ENCODE measurements around the gene FAM169A. TPM values are rescaled to one million over a fixed set of nuclear protein-coding genes. Genes with fewer than 3 reads are reported as not detected.
A peak's percentile ranks its signal among the peaks of the same experiment; 100 is the strongest.

Gene FAM169A
- total RNA-seq, 1 donor from 2014 or later, result 18.8 TPM

- Histone ChIP-seq H3K36me3 (ENCODE audit: control insufficient read depth, insufficient read depth, low read length) (no peaks in the 10 kb centered on the region), H3K4me3 (ENCODE audit: low read depth, low read length) (no peak overlapping the region), H3K27me3 (ENCODE audit: control insufficient read depth, insufficient read depth, low read length) (no peaks in the 10 kb centered on the region)
- DNase-seq (ENCODE audit: low read depth), result no peak
- TF ChIP-seq CTCF (IDR thresholded peaks at IDR 0.05; ENCODE audit: insufficient read depth, low read length, poor library complexity, severe bottlenecking), result no peak
These were observed 78.8 kb downstream of the FAM169A start for GRCh38 chr5:74787424-74787823.

GRCh38 chr5:74786851-74787250, 79.3 kb downstream of the FAM169A start:
- no peak for TF ChIP-seq CTCF (IDR thresholded peaks at IDR 0.05; ENCODE audit: insufficient read depth, low read length, poor library complexity, severe bottlenecking)
- Histone ChIP-seq H3K4me3 (ENCODE audit: low read depth, low read length) (no peak overlapping the region), H3K36me3 (ENCODE audit: control insufficient read depth, insufficient read depth, low read length) (no peaks in the 10 kb centered on the region)

GRCh38 chr5:74778609-74779008, 87.6 kb downstream of the FAM169A start:
- DNase-seq (ENCODE audit: low read depth), result no peak
- H3K36me3 ChIP-seq (ENCODE audit: control insufficient read depth, insufficient read depth, low read length), result no peaks in the 10 kb centered on the region
- H3K27me3 ChIP-seq (ENCODE audit: control insufficient read depth, insufficient read depth, low read length), result no peaks in the 10 kb centered on the region
- no peak overlapping the region for H3K4me3 ChIP-seq (ENCODE audit: low read depth, low read length)
- no peak for TF ChIP-seq CTCF (IDR thresholded peaks at IDR 0.05; ENCODE audit: insufficient read depth, low read length, poor library complexity, severe bottlenecking)

More at GRCh38 chr5:74786851-74787250, 79.3 kb downstream of the FAM169A start:
- H3K27me3 ChIP-seq (ENCODE audit: control insufficient read depth, insufficient read depth, low read length), result no peaks in the 10 kb centered on the region
- DNase-seq (ENCODE audit: low read depth), result no peak

GRCh38 chr5:74772359-74772758, 93.8 kb downstream of the FAM169A start:
- no peak for TF ChIP-seq CTCF (IDR thresholded peaks at IDR 0.05; ENCODE audit: insufficient read depth, low read length, poor library complexity, severe bottlenecking)
- no peaks in the 10 kb centered on the region for H3K36me3 ChIP-seq (ENCODE audit: control insufficient read depth, insufficient read depth, low read length)
- no peak for DNase-seq (ENCODE audit: low read depth)
- H3K27me3 ChIP-seq (ENCODE audit: control insufficient read depth, insufficient read depth, low read length), result no peaks in the 10 kb centered on the region
- H3K4me3 ChIP-seq (ENCODE audit: low read depth, low read length), result no peak overlapping the region

GRCh38 chr5:74767579-74767913, 98.6 kb downstream of the FAM169A start:
- TF ChIP-seq CTCF (IDR thresholded peaks at IDR 0.05; ENCODE audit: insufficient read depth, low read length, poor library complexity, severe bottlenecking), result no peak
- H3K4me3 ChIP-seq (ENCODE audit: low read depth, low read length), result peak overlapping the region; percentile 69
- DNase-seq (ENCODE audit: low read depth), result no peak
- no peaks in the 10 kb centered on the region for H3K27me3 ChIP-seq (ENCODE audit: control insufficient read depth, insufficient read depth, low read length)
- no peaks in the 10 kb centered on the region for H3K36me3 ChIP-seq (ENCODE audit: control insufficient read depth, insufficient read depth, low read length)

GRCh38 chr5:74766849-74767578, 99.2 kb downstream of the FAM169A start, which contains the start of the genes GFM2 and NSA2:
Gene GFM2 (minus strand): TSS chr5:74767117. CDS start chr5:74763742, 3,375 bp downstream.
Gene NSA2 (plus strand): TSS chr5:74767249. CDS start chr5:74767361, 112 bp downstream.
- no peak for TF ChIP-seq CTCF (IDR thresholded peaks at IDR 0.05; ENCODE audit: insufficient read depth, low read length, poor library complexity, severe bottlenecking)

More at GRCh38 chr5:74766849-74767578, 99.2 kb downstream of the FAM169A start, which contains the start of the genes GFM2 and NSA2:
- DNase-seq (ENCODE audit: low read depth), result peak; percentile 63
- H3K27me3 ChIP-seq (ENCODE audit: control insufficient read depth, insufficient read depth, low read length), result no peaks in the 10 kb centered on the region
- peak within 1 kb of the TSS; percentile 69 for H3K4me3 ChIP-seq (ENCODE audit: low read depth, low read length)
- no peaks in the 10 kb centered on the region for H3K36me3 ChIP-seq (ENCODE audit: control insufficient read depth, insufficient read depth, low read length)

All from kidney epithelial cell (primary cell).